A673 (cell line): ENCODE data around the gene CSF2RB.

ENCODE experiments used
- CTCF ChIP-seq: fragments of 300-800, 200-600 bp; sonication (generic); conservative IDR thresholded peaks from 2 replicates; pipeline ENCODE4 v1.5.1; 2017; ENCODE audit warnings: low read depth, mild to moderate bottlenecking, antibody characterized with exemption, low read length, moderate library complexity, mixed read lengths
- EZH2 ChIP-seq: fragments of 200-600 bp; sonication (generic); IDR thresholded peaks from 2 replicates; pipeline ENCODE4 v1.6.1; 2017; ENCODE audit warnings: borderline replicate concordance, low read depth, mild to moderate bottlenecking, mixed read lengths, antibody characterized with exemption, low read length; ENCODE audit not compliant: poor library complexity, severe bottlenecking

DNA sequence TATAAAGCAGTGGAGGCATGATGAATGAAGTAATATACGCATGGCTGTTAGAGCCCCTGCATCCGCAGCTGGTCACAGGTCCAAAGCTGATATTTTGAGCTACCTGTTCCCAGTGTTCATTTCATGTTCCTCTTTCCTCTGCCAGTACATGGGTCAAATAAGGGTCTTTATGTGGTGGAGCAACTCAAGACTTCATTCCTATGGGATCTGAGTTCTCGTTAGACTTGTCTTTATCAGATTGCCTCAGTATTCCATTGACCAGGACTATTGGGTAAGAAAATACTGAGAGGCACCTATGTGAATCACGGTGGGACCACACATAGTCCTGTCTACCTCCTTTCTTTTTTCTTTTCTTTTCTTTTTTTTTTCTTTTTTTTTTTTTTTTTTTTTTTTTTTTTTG lies 27.4 kb upstream of the CSF2RB start:
- TF ChIP-seq EZH2 (no peak), CTCF (no peak)
